Immature natural killer cell (primary cell): ENCODE data around the gene IRX6. TPM values are rescaled to one million over a fixed set of nuclear protein-coding genes. Genes with fewer than 3 reads are reported as not detected.

ENCODE experiments used
- DNase-seq, 3 donors: peaks; one replicate each; pipeline ENCODE4 v3.0.0; 2022; ENCODE audit warnings: mixed read lengths in 1 of 3
- H3K27ac Mint-ChIP-seq, 6 donors: one replicate each; pipeline ENCODE4 v1.8.0; 2020; ENCODE audit warnings: mixed read lengths in 6 of 6, mild to moderate bottlenecking in 5 of 6, inconsistent platforms in 4 of 6, moderate library complexity in 3 of 6
- H3K27me3 Mint-ChIP-seq, 3 donors: one replicate each; pipeline ENCODE4 v1.8.0; 2020 to 2021; ENCODE audit warnings: low read depth in 3 of 3, mild to moderate bottlenecking in 3 of 3, mixed read lengths in 3 of 3, moderate library complexity in 3 of 3, inconsistent platforms in 1 of 3
- H3K36me3 Mint-ChIP-seq, 3 donors: one replicate each; pipeline ENCODE4 v1.8.0; 2020; ENCODE audit warnings: mixed read lengths in 3 of 3, inconsistent platforms in 2 of 3, mild to moderate bottlenecking in 2 of 3
- H3K4me1 Mint-ChIP-seq, 2 donors: one replicate each; pipeline ENCODE4 v1.8.0; 2020; ENCODE audit warnings: inconsistent platforms in 2 of 2, mild to moderate bottlenecking in 2 of 2, mixed read lengths in 2 of 2, moderate library complexity in 1 of 2
- H3K4me3 Mint-ChIP-seq, 5 donors: one replicate each; pipeline ENCODE4 v1.8.0; 2020; ENCODE audit warnings: mild to moderate bottlenecking in 5 of 5, mixed read lengths in 5 of 5, inconsistent platforms in 3 of 5, moderate library complexity in 3 of 5
- H3K9me3 Mint-ChIP-seq, 6 donors: one replicate each; pipeline ENCODE4 v1.8.0; 2020; ENCODE audit warnings: mild to moderate bottlenecking in 6 of 6, mixed read lengths in 6 of 6, inconsistent platforms in 4 of 6, moderate library complexity in 3 of 6
- polyA plus RNA-seq, 3 donors: library from polyadenylated mRNA; unstranded; fragments of 300-500 nt; fragmentation: Illumina TruSeq; gene quantifications; one replicate each; pipeline ENCODE4 v1.2.3, GENCODE V29; 2021

The IRX6 gene
- polyA plus RNA-seq, 3 donors from 2014 or later, result not detected

GRCh38 chr16:55359946-55360345, 35.9 kb downstream of the IRX6 start:
- H3K9me3 Mint-ChIP-seq, result no peaks in the 10 kb centered on the region
- H3K36me3 Mint-ChIP-seq, result no peaks in the 10 kb centered on the region
- no peak overlapping the region for H3K4me3 Mint-ChIP-seq
- H3K4me1 Mint-ChIP-seq, result no peaks in the 10 kb centered on the region
- H3K27ac Mint-ChIP-seq, result no peak overlapping the region
- H3K27me3 Mint-ChIP-seq, result peaks cover 0 to 5% (median 4%) of the 10 kb centered on the region in 3 donors
- no peak for DNase-seq

DNA sequence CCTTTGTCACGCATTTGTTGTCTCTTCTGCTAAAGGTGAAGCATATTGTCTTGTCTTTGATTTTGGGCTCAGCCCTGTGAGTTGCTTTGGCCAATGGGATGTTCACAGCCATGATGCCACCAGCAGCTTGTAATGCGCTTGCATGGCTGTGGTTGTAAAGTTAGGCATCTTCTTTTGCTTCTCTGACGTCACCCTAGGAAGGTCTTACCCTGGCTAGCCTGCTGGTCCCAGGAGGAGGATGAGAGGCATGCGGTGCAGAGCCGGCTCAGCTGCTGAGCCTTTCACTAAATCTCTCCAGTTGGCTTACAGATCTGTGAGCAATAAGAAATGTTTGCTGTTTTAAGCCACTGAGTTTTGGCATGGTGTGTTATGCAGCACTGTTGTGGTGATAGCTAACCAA, 40.8 kb downstream of the IRX6 start:
- DNase-seq, result no peak
- Mint-ChIP-seq H3K9me3 (no peaks in the 10 kb centered on the region), H3K4me3 (no peak overlapping the region), H3K4me1 (no peaks in the 10 kb centered on the region), H3K36me3 (no peaks in the 10 kb centered on the region), H3K27ac (no peak overlapping the region), H3K27me3 (peaks cover 5 to 10% (median 9%) of the 10 kb centered on the region in 3 donors)

DNA sequence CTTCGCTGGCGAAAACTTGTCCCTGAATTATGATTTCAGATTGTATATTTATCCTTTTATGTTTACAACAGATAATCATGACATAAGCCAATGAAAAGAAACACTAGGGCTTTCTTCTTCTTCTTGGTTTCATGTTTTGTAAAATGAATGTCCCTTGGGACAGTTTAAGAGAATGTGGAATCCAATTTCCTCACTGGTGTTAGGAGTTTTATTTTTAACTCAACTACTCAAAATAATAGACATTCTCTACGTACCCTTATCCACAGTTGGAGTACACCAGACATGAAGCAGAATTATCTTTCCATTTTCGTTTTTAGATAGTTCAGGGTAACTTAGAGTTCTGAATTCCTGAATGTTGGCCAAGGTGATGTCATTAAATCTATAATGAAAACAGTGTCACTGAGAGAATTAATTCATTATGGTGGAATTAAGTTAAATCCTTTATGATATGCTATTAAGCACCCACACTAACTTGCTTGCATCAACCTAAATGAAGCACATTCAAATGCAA, 43.4 kb downstream of the IRX6 start:
- H3K27me3 Mint-ChIP-seq, result peaks cover 8 to 21% (median 12%) of the 10 kb centered on the region in 3 donors
- no peak overlapping the region for H3K27ac Mint-ChIP-seq
- no peaks in the 10 kb centered on the region for H3K36me3 Mint-ChIP-seq
- H3K4me3 Mint-ChIP-seq, result no peak overlapping the region
- H3K9me3 Mint-ChIP-seq, result peaks cover 0 to 4% (median 0%) of the 10 kb centered on the region in 6 donors
- H3K4me1 Mint-ChIP-seq, result no peaks in the 10 kb centered on the region
- DNase-seq, result no peak

- H3K4me1 Mint-ChIP-seq, result no peaks in the 10 kb centered on the region
- H3K4me3 Mint-ChIP-seq, result no peak overlapping the region
- no peak overlapping the region for H3K27ac Mint-ChIP-seq
- H3K27me3 Mint-ChIP-seq, result peaks cover 8 to 23% (median 12%) of the 10 kb centered on the region in 3 donors
- no peaks in the 10 kb centered on the region for H3K36me3 Mint-ChIP-seq
- peaks cover 0 to 4% (median 0%) of the 10 kb centered on the region in 6 donors for H3K9me3 Mint-ChIP-seq
- DNase-seq, result no peak
These were observed 44.0 kb downstream of the IRX6 start for GRCh38 chr16:55367866-55368603.

DNA sequence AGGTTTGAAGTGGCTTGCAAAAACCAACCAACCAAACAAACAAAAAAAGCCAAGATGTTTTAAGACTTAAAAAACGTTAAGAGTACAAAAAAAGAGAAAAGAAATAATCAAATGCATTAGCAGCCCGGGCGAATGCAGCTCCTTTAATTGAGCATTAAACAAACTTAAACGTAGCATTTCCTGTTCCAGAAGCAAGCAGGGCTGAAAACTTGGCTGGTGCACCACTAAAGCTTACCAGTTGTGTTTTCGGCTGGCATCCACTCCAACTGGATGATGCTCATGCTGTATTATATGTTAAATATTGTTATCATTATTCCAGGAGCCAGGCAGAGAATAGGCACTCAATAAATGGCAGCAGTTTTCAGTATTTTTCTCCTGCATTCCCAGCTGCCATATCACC, 45.1 kb downstream of the IRX6 start:
- Mint-ChIP-seq H3K36me3 (no peaks in the 10 kb centered on the region), H3K27ac (no peak overlapping the region), H3K9me3 (peaks cover 0 to 4% (median 0%) of the 10 kb centered on the region in 6 donors), H3K4me1 (no peaks in the 10 kb centered on the region), H3K27me3 (peaks cover 10 to 23% (median 14%) of the 10 kb centered on the region in 3 donors), H3K4me3 (no peak overlapping the region)
- DNase-seq, result no peak

GRCh38 chr16:55370762-55371482, 46.9 kb downstream of the IRX6 start:
- Mint-ChIP-seq H3K27ac (no peak overlapping the region), H3K27me3 (peaks cover 9 to 23% (median 10%) of the 10 kb centered on the region in 3 donors), H3K9me3 (peaks cover 0 to 4% (median 0%) of the 10 kb centered on the region in 6 donors), H3K4me1 (no peaks in the 10 kb centered on the region), H3K36me3 (no peaks in the 10 kb centered on the region), H3K4me3 (no peak overlapping the region)
- DNase-seq, result no peak

GRCh38 chr16:55372792-55373488, 48.9 kb downstream of the IRX6 start:
- Mint-ChIP-seq H3K4me1 (no peaks in the 10 kb centered on the region), H3K36me3 (no peaks in the 10 kb centered on the region), H3K9me3 (peaks cover 0 to 4% (median 0%) of the 10 kb centered on the region in 6 donors), H3K4me3 (no peak overlapping the region), H3K27ac (no peak overlapping the region), H3K27me3 (peaks cover 5 to 18% (median 10%) of the 10 kb centered on the region in 3 donors)
- no peak for DNase-seq

GRCh38 chr16:55373489-55373832, 49.5 kb downstream of the IRX6 start:
- Mint-ChIP-seq H3K4me1 (no peaks in the 10 kb centered on the region), H3K9me3 (peaks cover 0 to 4% (median 0%) of the 10 kb centered on the region in 6 donors), H3K27ac (no peak overlapping the region), H3K27me3 (peaks cover 5 to 17% (median 12%) of the 10 kb centered on the region in 3 donors), H3K4me3 (no peak overlapping the region), H3K36me3 (no peaks in the 10 kb centered on the region)
- no peak for DNase-seq

DNA sequence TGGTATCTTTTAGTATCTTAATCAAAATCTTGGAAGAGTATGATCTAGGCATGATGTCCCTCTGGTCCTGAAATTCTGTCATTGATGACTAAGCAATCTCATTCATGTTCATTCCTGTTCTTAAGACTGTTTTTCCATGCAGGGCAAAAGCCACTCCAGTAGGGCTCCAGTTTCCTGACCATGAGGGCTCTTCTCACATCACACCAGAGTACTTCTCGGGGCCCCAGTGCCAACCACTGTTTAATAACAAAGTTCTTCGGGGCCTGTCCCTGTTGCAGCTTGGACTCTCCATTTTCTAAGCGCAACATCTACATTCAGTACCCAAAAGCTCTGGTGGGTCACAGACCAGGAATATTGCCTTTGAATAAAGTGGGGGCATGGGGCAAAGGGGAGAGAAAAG, 52.0 kb downstream of the IRX6 start:
- Mint-ChIP-seq H3K4me1 (no peaks in the 10 kb centered on the region), H3K36me3 (no peaks in the 10 kb centered on the region), H3K27me3 (peaks cover 2 to 11% (median 4%) of the 10 kb centered on the region in 3 donors), H3K4me3 (no peak overlapping the region), H3K27ac (no peak overlapping the region), H3K9me3 (no peaks in the 10 kb centered on the region)
- no peak for DNase-seq

GRCh38 chr16:55376567-55377167, 52.7 kb downstream of the IRX6 start:
- H3K9me3 Mint-ChIP-seq, result no peaks in the 10 kb centered on the region
- no peaks in the 10 kb centered on the region for H3K36me3 Mint-ChIP-seq
- peaks cover 2 to 5% (median 4%) of the 10 kb centered on the region in 3 donors for H3K27me3 Mint-ChIP-seq
- no peak for DNase-seq
- no peak overlapping the region for H3K27ac Mint-ChIP-seq
- no peak overlapping the region for H3K4me3 Mint-ChIP-seq
- no peaks in the 10 kb centered on the region for H3K4me1 Mint-ChIP-seq

DNA sequence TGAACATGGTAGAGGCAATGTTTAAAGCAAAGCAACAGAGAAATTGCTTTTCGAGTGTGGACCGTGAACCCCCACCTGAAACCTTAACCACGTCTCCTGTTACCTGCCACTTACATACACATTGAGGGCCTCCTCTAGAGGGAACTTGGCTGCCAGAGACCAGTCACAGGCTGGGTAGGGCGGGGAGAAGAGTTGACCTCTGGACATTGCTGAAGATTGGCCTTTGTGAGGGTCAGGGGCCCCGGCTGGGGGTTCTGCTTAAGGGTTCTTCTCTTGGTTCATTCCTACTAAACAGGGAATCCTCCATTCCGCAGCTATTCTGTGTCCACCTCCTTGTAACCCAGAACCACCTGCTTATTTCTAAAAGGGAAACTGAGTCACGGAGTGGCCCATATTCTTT, 53.8 kb downstream of the IRX6 start:
- no peaks in the 10 kb centered on the region for H3K9me3 Mint-ChIP-seq
- no peak overlapping the region for H3K4me3 Mint-ChIP-seq
- H3K27ac Mint-ChIP-seq, result no peak overlapping the region
- H3K27me3 Mint-ChIP-seq, result peaks cover under 1 to 4% (median 2%) of the 10 kb centered on the region in 3 donors
- no peaks in the 10 kb centered on the region for H3K4me1 Mint-ChIP-seq
- no peak for DNase-seq
- no peaks in the 10 kb centered on the region for H3K36me3 Mint-ChIP-seq

- Mint-ChIP-seq H3K4me3 (no peak overlapping the region), H3K36me3 (no peaks in the 10 kb centered on the region)
These were observed 54.6 kb downstream of the IRX6 start for GRCh38 chr16:55378616-55379015.

GRCh38 chr16:55379371-55379770, 55.4 kb downstream of the IRX6 start:
- H3K4me3 Mint-ChIP-seq, result no peak overlapping the region
- no peaks in the 10 kb centered on the region for H3K36me3 Mint-ChIP-seq
- peaks cover 0 to 3% (median 3%) of the 10 kb centered on the region in 3 donors for H3K27me3 Mint-ChIP-seq
- DNase-seq, result no peak
- H3K27ac Mint-ChIP-seq, result no peak overlapping the region
- H3K9me3 Mint-ChIP-seq, result no peaks in the 10 kb centered on the region
- no peaks in the 10 kb centered on the region for H3K4me1 Mint-ChIP-seq

More at GRCh38 chr16:55378616-55379015, 54.6 kb downstream of the IRX6 start:
- H3K9me3 Mint-ChIP-seq, result no peaks in the 10 kb centered on the region
- peaks cover 0 to 4% (median 0%) of the 10 kb centered on the region in 3 donors for H3K27me3 Mint-ChIP-seq
- no peak overlapping the region for H3K27ac Mint-ChIP-seq
- no peaks in the 10 kb centered on the region for H3K4me1 Mint-ChIP-seq
- no peak for DNase-seq
